HG03064 (cell line): ENCODE results near the gene SARS1.

Experiments used
- ATAC-seq: cut with Tn5 transposase; IDR thresholded peaks from one replicate; pipeline ENCODE4 v1.9.1; 2021; ENCODE audit warnings: low read depth; ENCODE audit not compliant: unreplicated experiment

SARS1 gene

GRCh38 chr1:109259674-109260557 lies 46.2 kb downstream of the SARS1 start:
- no peak for ATAC-seq

- no peak for ATAC-seq
Measured at GRCh38 chr1:109261006-109261405, 47.3 kb downstream of the SARS1 start.

- ATAC-seq = no peak
Measured at GRCh38 chr1:109261578-109261977, 47.9 kb downstream of the SARS1 start.

GRCh38 chr1:109262231-109263055 lies 48.7 kb downstream of the SARS1 start:
- no peak for ATAC-seq

- no peak for ATAC-seq
Measured at GRCh38 chr1:109263234-109263596, 49.5 kb downstream of the SARS1 start.

- peak; percentile 58 for ATAC-seq
Measured at GRCh38 chr1:109263597-109264378, 50.1 kb downstream of the SARS1 start.

GRCh38 chr1:109264379-109264755 lies 50.6 kb downstream of the SARS1 start:
- ATAC-seq = no peak

- no peak for ATAC-seq
Measured at GRCh38 chr1:109265016-109265415, 51.3 kb downstream of the SARS1 start.

- no peak for ATAC-seq
Measured at GRCh38 chr1:109265741-109266330, 52.1 kb downstream of the SARS1 start.

GRCh38 chr1:109266965-109267364 lies 53.2 kb downstream of the SARS1 start:
- no peak for ATAC-seq

GRCh38 chr1:109267743-109268300 lies 54.1 kb downstream of the SARS1 start:
- ATAC-seq = no peak

- ATAC-seq = no peak
Measured at GRCh38 chr1:109268431-109269211, 54.9 kb downstream of the SARS1 start.

- no peak for ATAC-seq
Measured at GRCh38 chr1:109269212-109269980, 55.7 kb downstream of the SARS1 start.

- no peak for ATAC-seq
Measured at GRCh38 chr1:109269981-109270622, 56.4 kb downstream of the SARS1 start.

- no peak for ATAC-seq
Measured at GRCh38 chr1:109270623-109271317, 57.1 kb downstream of the SARS1 start.

- no peak for ATAC-seq
Measured at GRCh38 chr1:109271458-109271857, 57.7 kb downstream of the SARS1 start.

- no peak for ATAC-seq
Measured at GRCh38 chr1:109272021-109272799, 58.5 kb downstream of the SARS1 start.
